Bronchial epithelial cell (primary cell): ENCODE measurements around the gene TIMM22. TPM values are rescaled to one million over a fixed set of nuclear protein-coding genes. Genes with fewer than 3 reads are reported as not detected.
"Not testable (repeated sequence)": the region's sequence is repeated elsewhere in the genome, so short reads cannot be mapped to it uniquely, and the experiment has no call there.

Experiments
- DNase-seq: peaks from one replicate; pipeline ENCODE4 v3.0.0-alpha.2; 2010; ENCODE audit warnings: low read depth
- FAIRE-seq: peaks from 2 replicates; lab custom pipeline; 2011; peaks lifted over from hg19 to GRCh38; lab: Jason Lieb, UNC
- H3K27me3 ChIP-seq: 2 replicates; pipeline ENCODE4 v1.5.1; 2011; ENCODE audit warnings: low read length; ENCODE audit not compliant: control insufficient read depth, insufficient read depth
- H3K36me3 ChIP-seq: 2 replicates; pipeline ENCODE4 v1.5.1; 2011; ENCODE audit warnings: low read length; ENCODE audit not compliant: control insufficient read depth, insufficient read depth
- H3K4me3 ChIP-seq: 2 replicates; pipeline ENCODE4 v1.5.1; 2011; ENCODE audit warnings: mild to moderate bottlenecking, low read depth, low read length, control low read depth
- CTCF ChIP-seq: IDR thresholded peaks from 2 replicates; pipeline ENCODE4 v1.5.1; 2011; ENCODE audit warnings: mild to moderate bottlenecking, moderate library complexity, low read length, control low read depth, inconsistent platforms; ENCODE audit not compliant: insufficient read depth, severe bottlenecking
- total RNA-seq: library from RNA; depleted of rRNA; stranded (reverse); fragments of >200 nt; gene quantifications from 2 replicates; pipeline ENCODE4 v1.2.1, GENCODE V29; 2014

The TIMM22 gene
- total RNA-seq, 1 donor from 2014 or later = 16.3 TPM

GRCh38 chr17:969811-970355 is 27.0 kb upstream of the TIMM22 start:
- no peak for TF ChIP-seq CTCF
- DNase-seq = no peak
- Histone ChIP-seq H3K4me3 (no peak overlapping the region), H3K27me3 (no peaks in the 10 kb centered on the region), H3K36me3 (peaks cover 1% of the 10 kb centered on the region)
- FAIRE-seq = peak; percentile 79

- no peak overlapping the region for H3K4me3 ChIP-seq
Measured at GRCh38 chr17:970364-970763, 26.6 kb upstream of the TIMM22 start.

DNA sequence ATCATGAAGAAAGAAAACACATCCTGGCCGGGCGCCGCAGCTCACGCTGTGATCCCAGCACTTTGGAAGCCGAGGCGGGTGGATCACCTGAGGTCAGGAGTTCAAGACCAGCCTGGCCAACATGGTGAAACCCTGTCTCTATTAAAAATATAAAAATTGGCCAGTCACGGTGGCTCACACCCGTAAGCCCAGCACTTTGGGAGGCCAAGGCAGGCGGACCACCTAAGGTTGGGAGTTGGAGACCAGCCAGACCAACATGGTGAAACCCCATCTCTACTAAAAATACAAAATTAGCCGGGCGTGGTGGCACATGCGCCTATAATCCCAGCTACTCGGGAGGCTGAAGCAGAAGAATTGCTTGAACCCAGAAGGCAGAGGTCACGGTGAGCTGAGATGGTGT is 25.1 kb upstream of the TIMM22 start:
- H3K36me3 ChIP-seq, DNase-seq, FAIRE-seq, H3K27me3 ChIP-seq, H3K4me3 ChIP-seq: not testable (repeated sequence)

More at GRCh38 chr17:970364-970763, 26.6 kb upstream of the TIMM22 start:
- DNase-seq = no peak
- H3K36me3 ChIP-seq = peaks cover 1% of the 10 kb centered on the region
- FAIRE-seq = no peak
- H3K27me3 ChIP-seq = no peaks in the 10 kb centered on the region
- TF ChIP-seq CTCF = no peak

DNA sequence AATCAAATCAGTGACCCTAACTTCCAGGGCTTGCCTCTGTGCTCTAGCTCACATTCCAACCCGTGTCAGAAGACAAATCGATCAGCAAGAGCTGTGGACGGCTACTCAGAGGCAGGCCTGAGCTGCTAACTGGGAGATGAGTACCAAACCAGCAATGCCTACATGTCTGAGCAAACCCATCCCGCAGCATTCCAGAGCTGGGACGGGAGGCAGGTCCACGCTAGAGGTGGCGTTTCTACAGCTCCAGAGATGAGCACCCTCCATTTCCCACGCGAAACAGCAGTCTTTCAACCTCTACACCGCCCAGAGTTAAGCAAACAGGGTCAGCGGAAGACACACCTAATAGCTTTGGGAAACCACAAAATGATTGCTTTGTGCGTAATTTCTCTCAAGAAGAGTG is 23.9 kb upstream of the TIMM22 start:
- Histone ChIP-seq H3K36me3 (no peaks in the 10 kb centered on the region), H3K27me3 (no peaks in the 10 kb centered on the region), H3K4me3 (no peak overlapping the region)
- no peak for TF ChIP-seq CTCF
- DNase-seq = peak; percentile 100
- FAIRE-seq = peak; percentile 98

DNA sequence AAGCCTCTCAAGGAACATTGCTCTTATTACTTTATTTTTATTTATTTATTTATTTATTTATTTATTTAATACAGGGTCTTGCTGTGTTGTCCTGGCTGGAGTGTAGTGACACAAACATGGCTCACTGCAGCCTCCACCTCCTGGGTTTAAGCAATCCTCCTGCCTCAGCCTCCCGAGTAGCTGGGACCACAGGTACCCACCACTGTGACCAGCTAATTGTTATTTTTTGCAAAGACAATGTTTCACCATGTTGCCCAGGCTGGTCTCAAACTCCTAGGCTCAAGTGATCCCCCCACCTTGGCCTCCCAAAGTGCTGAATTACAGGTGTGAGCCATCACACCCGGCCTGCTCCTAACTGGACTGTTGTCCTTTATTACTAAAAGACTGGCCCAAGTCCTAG is 22.2 kb upstream of the TIMM22 start:
- not testable (repeated sequence) for H3K27me3 ChIP-seq, DNase-seq, H3K4me3 ChIP-seq, FAIRE-seq, H3K36me3 ChIP-seq

- no peak for DNase-seq
- TF ChIP-seq CTCF = no peak
- Histone ChIP-seq H3K27me3 (no peaks in the 10 kb centered on the region), H3K4me3 (no peak overlapping the region), H3K36me3 (no peaks in the 10 kb centered on the region)
- FAIRE-seq = no peak
Measured at GRCh38 chr17:975371-975915, 21.5 kb upstream of the TIMM22 start.

DNA sequence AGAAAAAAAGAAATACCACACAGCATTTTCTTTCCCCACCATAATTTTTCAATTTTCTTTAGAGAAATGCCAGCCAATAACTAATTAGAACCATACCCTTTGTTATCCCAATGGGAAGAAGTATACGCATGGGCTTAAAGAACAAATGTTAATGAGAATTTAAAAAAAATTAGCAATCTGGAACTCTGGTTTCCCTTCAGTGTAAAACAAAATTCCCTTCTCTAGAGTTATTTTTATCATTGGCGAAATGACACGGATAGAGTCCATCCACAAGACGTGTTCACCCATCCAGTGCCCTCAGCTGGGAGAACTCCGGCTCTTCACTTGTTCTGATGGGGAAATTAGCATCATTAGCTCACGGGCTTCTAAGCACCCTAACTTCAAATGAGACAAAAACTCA is 20.6 kb upstream of the TIMM22 start:
- TF ChIP-seq CTCF = no peak
- no peak for FAIRE-seq

More for the DNA sequence above, 20.6 kb upstream of the TIMM22 start:
- no peak for DNase-seq
- H3K27me3 ChIP-seq = no peaks in the 10 kb centered on the region
- H3K36me3 ChIP-seq = no peaks in the 10 kb centered on the region
- no peak overlapping the region for H3K4me3 ChIP-seq
